PC-3 (cell line): ENCODE data around the gene PSMD3. TPM values are rescaled to one million over a fixed set of nuclear protein-coding genes. Genes with fewer than 3 reads are reported as not detected.

ENCODE experiments used
- ATAC-seq: fragments of 200-7000 bp; cut with Tn5 transposase; 2 replicates; pipeline ENCODE4 v1.9.1; 2020; ENCODE audit warnings: mild to moderate bottlenecking, moderate library complexity
- BruUV-seq: library from RNA; stranded (reverse); fragments of 400-500 nt; replicated peaks from 2 replicates; lab custom pipeline; 2021; lab: Mats Ljungman, UMichigan
- CTCF ChIA-PET: fragments of 300-600 bp; sonication (Branson Sonifier 250); formaldehyde crosslinking; loops from one replicate; lab custom pipeline; 2022; ENCODE audit warnings: antibody characterized with exemption; lab: Charles Lee
- POLR2A ChIA-PET: fragments of 300-600 bp; sonication (Branson Sonifier 250); formaldehyde crosslinking; loops from one replicate; lab custom pipeline; 2022; ENCODE audit warnings: antibody characterized with exemption; ENCODE audit not compliant: unreplicated experiment; lab: Charles Lee
- DNase-seq: peaks from one replicate; pipeline ENCODE4 v3.0.0-alpha.2; 2015
- H2AFZ ChIP-seq: fragments of 300-600 bp; sonication (generic); 2 replicates; pipeline ENCODE4 v1.6.0; 2016; ENCODE audit warnings: antibody characterized with exemption, low read length
- H3F3A ChIP-seq: fragments of 300-600 bp; sonication (generic); one replicate; pipeline ENCODE4 v1.6.0; 2017; ENCODE audit warnings: antibody characterized with exemption, low read length, control low read depth, mild to moderate bottlenecking; ENCODE audit not compliant: unreplicated experiment
- H3K27ac ChIP-seq: fragments of 300-600 bp; sonication (generic); 2 replicates; pipeline ENCODE4 v1.5.1; 2016; ENCODE audit warnings: mild to moderate bottlenecking, low read length
- H3K27me3 ChIP-seq: fragments of 300-600 bp; sonication (generic); 2 replicates; pipeline ENCODE4 v1.6.1; 2016; ENCODE audit warnings: low read length, mixed read lengths
- H3K36me3 ChIP-seq: fragments of 300-600 bp; sonication (generic); 2 replicates; pipeline ENCODE4 v1.6.1; 2016; ENCODE audit warnings: low read depth, mixed run types, low read length, mixed read lengths
- H3K4me1 ChIP-seq: fragments of 300-600 bp; sonication (generic); 2 replicates; pipeline ENCODE4 v1.5.1; 2016; ENCODE audit warnings: low read length; ENCODE audit not compliant: insufficient read depth
- H3K4me2 ChIP-seq: fragments of 300-600 bp; sonication (generic); 2 replicates; pipeline ENCODE4 v1.6.0; 2016; ENCODE audit warnings: low read length
- H3K4me3 ChIP-seq: fragments of 300-600 bp; sonication (generic); 2 replicates; pipeline ENCODE4 v1.5.1; 2016; ENCODE audit warnings: mild to moderate bottlenecking, low read length, mixed read lengths
- H3K79me2 ChIP-seq: fragments of 300-600 bp; sonication (generic); 2 replicates; pipeline ENCODE4 v1.6.1; 2017; ENCODE audit warnings: low read length, mixed read lengths
- H3K9ac ChIP-seq: fragments of 300-600 bp; sonication (generic); 2 replicates; pipeline ENCODE4 v1.6.0; 2016; ENCODE audit warnings: mild to moderate bottlenecking, low read length
- H3K9me2 ChIP-seq: fragments of 300-600 bp; sonication (generic); replicated peaks from 2 replicates; pipeline ENCODE4 v1.6.1; 2016; ENCODE audit warnings: mixed run types, low read length, mixed read lengths
- H3K9me3 ChIP-seq: fragments of 300-600 bp; sonication (generic); 2 replicates; pipeline ENCODE4 v1.6.1; 2016; ENCODE audit warnings: low read length, mixed read lengths
- H4K20me1 ChIP-seq: fragments of 300-600 bp; sonication (generic); 2 replicates; pipeline ENCODE4 v1.6.1; 2016; ENCODE audit warnings: low read length, mixed read lengths
- CTCF ChIP-seq: fragments of 300-600 bp; sonication (generic); conservative IDR thresholded peaks from 2 replicates; pipeline ENCODE4 v1.5.1; 2017; ENCODE audit warnings: antibody characterized with exemption, low read depth, mild to moderate bottlenecking, low read length
- EZH2 ChIP-seq: fragments of 300-600 bp; sonication (generic); IDR thresholded peaks from one replicate; pipeline ENCODE4 v1.6.1; 2017; ENCODE audit warnings: antibody characterized with exemption, mild to moderate bottlenecking, low read length; ENCODE audit not compliant: unreplicated experiment
- EZH2phosphoT487 ChIP-seq: fragments of 300-600 bp; sonication (generic); IDR thresholded peaks from 2 replicates; pipeline ENCODE4 v1.6.1; 2018; ENCODE audit warnings: mild to moderate bottlenecking, antibody characterized with exemption, low read length, borderline replicate concordance
- intact Hi-C: fragments of 100-400 bp; cut with micrococcal nuclease; formaldehyde crosslinking; loops from 2 replicates; pipeline ENCODE4 v1.9.0; 2023
- microRNA-seq: library from miRNA; unstranded; fragments of <30 nt; microRNA quantifications from one replicate; pipeline ENCODE4 v1.1.0, GENCODE V29; 2020; ENCODE audit not compliant: unreplicated experiment
- total RNA-seq: library from RNA; depleted of rRNA; stranded (reverse); fragments of >200 nt; gene quantifications from 2 replicates; pipeline ENCODE4 v1.2.3, GENCODE V29; 2014; rRNA removed

PSMD3 gene
- total RNA-seq, 1 experiment from 2014 or later = 267 TPM

- H3K9me2 ChIP-seq = no peaks in the 10 kb centered on the region
- TF ChIP-seq EZH2 = no peak
- no peak for TF ChIP-seq EZH2phosphoT487
- no peak for TF ChIP-seq CTCF
- no peaks in the 10 kb centered on the region for H3K27me3 ChIP-seq
- CTCF ChIA-PET = no interaction called here
- intact Hi-C loops = no loop called here
- H3K9me3 ChIP-seq = no peaks in the 10 kb centered on the region
- no peaks in the 10 kb centered on the region for H3K79me2 ChIP-seq
- no peaks in the 10 kb centered on the region for H4K20me1 ChIP-seq
- H2AFZ ChIP-seq = no peak overlapping the region
- H3K9ac ChIP-seq = no peak overlapping the region
- ATAC-seq (no peak), DNase-seq (no peak)
- POLR2A ChIA-PET = no interaction called here
- no peaks in the 10 kb centered on the region for H3K4me1 ChIP-seq
- H3K4me2 ChIP-seq = no peak overlapping the region
- no peaks in the 10 kb centered on the region for H3F3A ChIP-seq
- H3K4me3 ChIP-seq = no peak overlapping the region
- no TSS peak for BruUV-seq
- no peak overlapping the region for H3K27ac ChIP-seq
- H3K36me3 ChIP-seq = no peaks in the 10 kb centered on the region
Measured at GRCh38 chr17:40041196-40041595, 60.6 kb downstream of the PSMD3 start.

Small RNAs within 50 kb of the gene (microRNA-seq; reads per million reads assigned to microRNA genes)
- 0.75 reads per million for gene MIR6884

Other genes with a start within 250 kb of the PSMD3 start
- gene GRB7, start 242.9 kb upstream of the PSMD3 start, total RNA-seq = 21.2 and 31.3 TPM in 2 replicates
- under 0.01 TPM in 1 of 2 replicates, not detected in the other for gene IKZF3, start 116.5 kb upstream of the PSMD3 start, total RNA-seq
- not detected in 2 replicates for gene ZPBP2, start 112.6 kb upstream of the PSMD3 start, total RNA-seq
- gene GSDMB, start 62.2 kb upstream of the PSMD3 start, total RNA-seq = 3.8 and 4.8 TPM in 2 replicates
- 27.0 and 27.4 TPM in 2 replicates for gene ORMDL3, start 53.2 kb upstream of the PSMD3 start, total RNA-seq
- gene LRRC3C, start 53.1 kb upstream of the PSMD3 start, total RNA-seq = not detected in 2 replicates
- not detected in 2 replicates for gene GSDMA, start 17.8 kb upstream of the PSMD3 start, total RNA-seq
- 4.0 and 4.3 TPM in 2 replicates for gene CSF3, start 34.6 kb downstream of the PSMD3 start, total RNA-seq
- 73.0 and 78.7 TPM in 2 replicates for gene MED24, start 73.6 kb downstream of the PSMD3 start, total RNA-seq
- gene THRA, start 82.2 kb downstream of the PSMD3 start, total RNA-seq = 6.6 and 11.2 TPM in 2 replicates
- 7.1 and 9.2 TPM in 2 replicates for gene NR1D1, start 119.8 kb downstream of the PSMD3 start, total RNA-seq
- 22.2 and 38.1 TPM in 2 replicates for gene MSL1, start 141.2 kb downstream of the PSMD3 start, total RNA-seq
- 27.3 and 39.2 TPM in 2 replicates for gene CASC3, start 159.7 kb downstream of the PSMD3 start, total RNA-seq
- 1.3 and 1.5 TPM in 2 replicates for gene RAPGEFL1, start 196.7 kb downstream of the PSMD3 start, total RNA-seq
- gene WIPF2, start 238.5 kb downstream of the PSMD3 start, total RNA-seq = 6.0 and 12.1 TPM in 2 replicates